ENCODE measurements around the gene MFSD8.
"Not testable (repeated sequence)": the region's sequence is repeated elsewhere in the genome, so short reads cannot be mapped to it uniquely, and the experiment has no call there.

Gene MFSD8

GRCh38 chr4:127967141-127967775, 2.3 kb upstream of the MFSD8 start:
- Histone ChIP-seq H3K4me3 (ENCODE audit: low read length) (no peak overlapping the region), H4K20me1 (ENCODE audit: insufficient read depth, low read length) (no peaks in the 10 kb centered on the region; the same call in 1 of the 2 replicates), H3K27me3 (replicated peaks; ENCODE audit: insufficient read depth, low read length) (no peaks in the 10 kb centered on the region)

GRCh38 chr4:127965803-127966175, 816 bp upstream of the MFSD8 start:
- H3K79me2 ChIP-seq (ENCODE audit: low read length), result peaks cover 83% of the 10 kb centered on the region
- no peaks in the 10 kb centered on the region for H3K9me2 ChIP-seq (replicated peaks; ENCODE audit: insufficient read depth, low read length)
- no peaks in the 10 kb centered on the region for H3K9me3 ChIP-seq (replicated peaks; ENCODE audit: insufficient read depth, low read length)
- H2AFZ ChIP-seq (ENCODE audit: low read length), result peak overlapping the region; percentile 92
- no peaks in the 10 kb centered on the region for H4K20me1 ChIP-seq (ENCODE audit: insufficient read depth, low read length)
- peak overlapping the region; percentile 89 for H3K4me2 ChIP-seq (ENCODE audit: low read depth, low read length)
- peak overlapping the region; percentile 95 for H3K27ac ChIP-seq (ENCODE audit: low read length)
- no peaks in the 10 kb centered on the region for H3K36me3 ChIP-seq (replicated peaks; ENCODE audit: insufficient read depth, low read length)
- H3K4me3 ChIP-seq (ENCODE audit: low read length), result peak overlapping the region; percentile 93
- peaks cover 12% of the 10 kb centered on the region for H3F3A ChIP-seq (ENCODE audit: insufficient read depth, low read length)
- TF ChIP-seq EZH2phosphoT487 (IDR thresholded peaks at IDR 0.05; ENCODE audit: low read length), result no peak
- TF ChIP-seq EZH2 (optimal IDR thresholded peaks at IDR 0.05; ENCODE audit: low read depth, low read length), result no peak
- TF ChIP-seq CTCF (IDR thresholded peaks at IDR 0.05; ENCODE audit: low read length), result no peak
- H3K4me1 ChIP-seq (ENCODE audit: low read length), result no peaks in the 10 kb centered on the region
- peak; percentile 74 for DNase-seq
- peak overlapping the region; percentile 95 for H3K9ac ChIP-seq (ENCODE audit: low read length)
- no peaks in the 10 kb centered on the region for H3K27me3 ChIP-seq (replicated peaks; ENCODE audit: insufficient read depth, low read length)

More at GRCh38 chr4:127967141-127967775, 2.3 kb upstream of the MFSD8 start:
- TF ChIP-seq EZH2 (optimal IDR thresholded peaks at IDR 0.05; ENCODE audit: low read depth, low read length) (no peak), EZH2phosphoT487 (IDR thresholded peaks at IDR 0.05; ENCODE audit: low read length) (no peak), CTCF (IDR thresholded peaks at IDR 0.05; ENCODE audit: low read length) (no peak)
- Histone ChIP-seq H3K9me2 (replicated peaks; ENCODE audit: insufficient read depth, low read length) (no peaks in the 10 kb centered on the region), H2AFZ (ENCODE audit: low read length) (no peak overlapping the region), H3K79me2 (ENCODE audit: low read length) (peaks cover 86% of the 10 kb centered on the region), H3F3A (ENCODE audit: insufficient read depth, low read length) (peaks cover 12% of the 10 kb centered on the region), H3K27ac (ENCODE audit: low read length) (no peak overlapping the region), H3K36me3 (replicated peaks; ENCODE audit: insufficient read depth, low read length) (no peaks in the 10 kb centered on the region), H3K4me1 (ENCODE audit: low read length) (no peaks in the 10 kb centered on the region), H3K9me3 (replicated peaks; ENCODE audit: insufficient read depth, low read length) (no peaks in the 10 kb centered on the region), H3K9ac (ENCODE audit: low read length) (no peak overlapping the region), H3K4me2 (ENCODE audit: low read depth, low read length) (no peak overlapping the region)
- DNase-seq, result no peak

DNA sequence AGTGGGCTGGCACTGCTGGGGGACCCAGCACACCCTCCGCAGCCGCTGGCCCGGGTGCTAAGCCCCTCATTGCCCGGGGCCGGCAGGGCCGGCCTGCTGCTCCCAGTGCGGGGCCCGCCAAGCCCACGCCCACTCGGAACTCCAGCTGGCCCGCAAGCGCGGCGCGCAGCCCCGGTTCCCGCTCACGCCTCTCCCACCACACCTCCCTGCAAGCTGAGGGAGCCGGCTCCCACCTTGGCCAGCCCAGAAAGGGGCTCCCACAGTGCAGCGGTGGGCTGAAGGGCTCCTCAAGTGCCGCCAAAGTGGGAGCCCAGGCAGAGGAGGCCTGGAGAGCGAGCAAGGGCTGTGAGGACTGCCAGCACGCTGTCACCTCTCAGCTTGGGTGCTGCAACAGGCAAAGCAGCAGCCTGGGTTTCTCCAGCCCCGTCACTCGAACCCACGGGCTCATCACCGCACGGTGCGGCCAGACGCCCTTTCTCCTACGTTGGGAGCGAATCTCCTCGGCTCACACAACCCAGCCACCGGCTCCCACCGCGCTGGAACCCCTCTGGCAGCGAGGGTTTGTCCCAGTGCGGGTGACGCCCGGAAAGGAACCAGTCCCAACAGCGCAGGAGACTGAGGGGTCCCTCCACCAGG, 429 bp downstream of the MFSD8 start:
- H3K4me2 ChIP-seq (ENCODE audit: low read depth, low read length), result peak overlapping the region; percentile 36; the same call in 1 of the 2 replicates
- H3K27me3 ChIP-seq (replicated peaks; ENCODE audit: insufficient read depth, low read length); H3K9me2 ChIP-seq (replicated peaks; ENCODE audit: insufficient read depth, low read length); DNase-seq; H4K20me1 ChIP-seq (ENCODE audit: insufficient read depth, low read length); H3K4me1 ChIP-seq (ENCODE audit: low read length); H3K36me3 ChIP-seq (replicated peaks; ENCODE audit: insufficient read depth, low read length); H3K9me3 ChIP-seq (replicated peaks; ENCODE audit: insufficient read depth, low read length): not testable (repeated sequence)
- peaks cover 12% of the 10 kb centered on the region for H3F3A ChIP-seq (ENCODE audit: insufficient read depth, low read length)
- peak overlapping the region; percentile 95 for H2AFZ ChIP-seq (ENCODE audit: low read length)
- H3K9ac ChIP-seq (ENCODE audit: low read length), result peak overlapping the region; percentile 95
- H3K79me2 ChIP-seq (ENCODE audit: low read length), result peaks cover 77% of the 10 kb centered on the region
- peak overlapping the region; percentile 95 for H3K27ac ChIP-seq (ENCODE audit: low read length)
- peak overlapping the region; percentile 93 for H3K4me3 ChIP-seq (ENCODE audit: low read length)

DNA sequence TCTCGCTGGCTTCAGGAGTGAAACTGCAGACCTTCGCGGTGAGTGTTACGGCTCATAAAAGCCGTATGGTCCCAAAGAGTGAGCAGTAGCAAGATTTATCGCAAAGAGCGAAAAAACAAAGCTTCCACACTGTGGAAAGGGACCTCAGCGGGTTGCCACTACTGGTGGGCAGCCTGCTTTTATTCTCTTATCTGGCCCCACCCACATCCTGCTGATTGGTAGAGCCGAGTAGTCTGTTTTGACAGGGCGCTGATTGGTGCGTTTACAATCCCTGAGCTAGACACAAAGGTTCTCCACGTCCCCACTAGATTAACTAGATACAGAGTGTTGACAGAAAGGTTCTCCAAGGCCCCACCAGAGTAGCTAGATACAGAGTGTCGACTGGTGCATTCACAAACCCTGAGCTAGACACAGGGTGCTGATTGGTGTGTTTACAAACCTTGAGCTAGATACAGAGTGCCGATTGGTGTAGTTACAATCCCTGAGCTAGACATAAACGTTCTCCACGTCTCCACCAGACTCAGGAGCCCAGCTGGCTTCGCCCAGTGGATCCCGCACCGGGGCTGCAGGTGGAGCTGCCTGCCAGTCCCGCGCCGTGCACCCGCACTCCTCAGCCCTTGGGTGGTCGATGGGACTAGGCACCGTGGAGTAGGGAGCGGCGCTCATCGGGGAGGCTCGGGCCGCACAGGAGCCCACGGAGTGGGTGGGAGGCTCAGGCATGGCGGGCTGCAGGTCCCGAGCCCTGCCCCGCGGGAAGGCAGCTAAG, 1.2 kb downstream of the MFSD8 start:
- Histone ChIP-seq H3K9ac (ENCODE audit: low read length) (peak overlapping the region; percentile 95; the same call in 1 of the 2 replicates), H3K79me2 (ENCODE audit: low read length) (peaks cover 73% of the 10 kb centered on the region), H3F3A (ENCODE audit: insufficient read depth, low read length) (peaks cover 12% of the 10 kb centered on the region), H3K4me2 (ENCODE audit: low read depth, low read length) (peak overlapping the region; percentile 37; the same call in 1 of the 2 replicates), H3K4me3 (ENCODE audit: low read length) (peak overlapping the region; percentile 93)
- H3K4me1 ChIP-seq (ENCODE audit: low read length); H3K27me3 ChIP-seq (replicated peaks; ENCODE audit: insufficient read depth, low read length); H2AFZ ChIP-seq (ENCODE audit: low read length); DNase-seq; H3K9me3 ChIP-seq (replicated peaks; ENCODE audit: insufficient read depth, low read length); H3K36me3 ChIP-seq (replicated peaks; ENCODE audit: insufficient read depth, low read length); H4K20me1 ChIP-seq (ENCODE audit: insufficient read depth, low read length); H3K9me2 ChIP-seq (replicated peaks; ENCODE audit: insufficient read depth, low read length); H3K27ac ChIP-seq (ENCODE audit: low read length): not testable (repeated sequence)
